22Rv1 (cell line): ENCODE measurements around the gene RBM6.

Experiments
- H3K27ac ChIP-seq: fragments of 450-650 bp; 2 replicates; pipeline ENCODE4 v1.5.1; 2017
- ZFX ChIP-seq: fragments of 450-650 bp; IDR thresholded peaks from 2 replicates; pipeline ENCODE4 v1.6.1; 2017; ENCODE audit warnings: antibody characterized with exemption, borderline replicate concordance
- TF ChIP-seq, protein P1 (sequence below): fragments of 450-650 bp; IDR thresholded peaks from 2 replicates; pipeline ENCODE4 v1.5.1; 2017; ENCODE audit warnings: mild to moderate bottlenecking

RBM6 gene

DNA sequence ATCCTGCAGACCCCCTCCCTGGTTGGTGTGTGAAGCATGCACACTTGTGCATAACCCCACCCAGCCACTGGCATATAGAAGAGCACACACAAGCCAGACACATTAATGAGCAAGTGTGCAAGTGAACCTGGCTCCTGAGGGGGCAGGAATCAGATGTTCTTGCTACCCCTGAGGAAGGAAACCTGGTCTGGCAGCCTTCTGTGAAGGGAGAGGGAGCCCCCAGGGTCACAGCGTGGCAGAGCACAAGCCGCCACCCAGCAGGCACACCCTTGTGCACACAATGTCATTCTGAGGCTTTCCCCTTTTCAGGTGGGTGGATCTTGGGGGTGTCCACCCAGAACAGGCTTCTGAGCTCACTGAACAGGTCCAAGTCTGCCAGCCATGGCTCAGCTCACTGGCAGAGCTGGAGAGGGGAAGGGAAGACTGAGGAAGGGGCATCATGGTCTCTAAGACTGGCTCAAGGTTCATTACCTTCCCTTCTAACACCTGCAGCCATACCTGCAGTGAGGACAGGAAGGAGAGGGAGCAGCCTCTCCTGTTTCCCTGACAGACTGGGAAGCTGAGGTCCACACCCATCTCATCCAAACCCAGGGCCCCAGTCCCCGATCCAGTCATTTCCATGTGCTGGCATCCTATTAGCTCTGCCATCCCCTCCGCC lies 183.6 kb downstream of the RBM6 start:
- no peak overlapping the region for H3K27ac ChIP-seq
- TF ChIP-seq ZFX: no peak
- TF ChIP-seq, protein P1, sequence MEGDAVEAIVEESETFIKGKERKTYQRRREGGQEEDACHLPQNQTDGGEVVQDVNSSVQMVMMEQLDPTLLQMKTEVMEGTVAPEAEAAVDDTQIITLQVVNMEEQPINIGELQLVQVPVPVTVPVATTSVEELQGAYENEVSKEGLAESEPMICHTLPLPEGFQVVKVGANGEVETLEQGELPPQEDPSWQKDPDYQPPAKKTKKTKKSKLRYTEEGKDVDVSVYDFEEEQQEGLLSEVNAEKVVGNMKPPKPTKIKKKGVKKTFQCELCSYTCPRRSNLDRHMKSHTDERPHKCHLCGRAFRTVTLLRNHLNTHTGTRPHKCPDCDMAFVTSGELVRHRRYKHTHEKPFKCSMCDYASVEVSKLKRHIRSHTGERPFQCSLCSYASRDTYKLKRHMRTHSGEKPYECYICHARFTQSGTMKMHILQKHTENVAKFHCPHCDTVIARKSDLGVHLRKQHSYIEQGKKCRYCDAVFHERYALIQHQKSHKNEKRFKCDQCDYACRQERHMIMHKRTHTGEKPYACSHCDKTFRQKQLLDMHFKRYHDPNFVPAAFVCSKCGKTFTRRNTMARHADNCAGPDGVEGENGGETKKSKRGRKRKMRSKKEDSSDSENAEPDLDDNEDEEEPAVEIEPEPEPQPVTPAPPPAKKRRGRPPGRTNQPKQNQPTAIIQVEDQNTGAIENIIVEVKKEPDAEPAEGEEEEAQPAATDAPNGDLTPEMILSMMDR: no peak

GRCh38 chr3:50124052-50124799 lies 184.3 kb downstream of the RBM6 start:
- H3K27ac ChIP-seq: no peak overlapping the region
- TF ChIP-seq, protein P1: no peak
- TF ChIP-seq ZFX: no peak

GRCh38 chr3:50124800-50125178 lies 184.8 kb downstream of the RBM6 start:
- no peak overlapping the region for H3K27ac ChIP-seq
- TF ChIP-seq, protein P1: no peak
- no peak for TF ChIP-seq ZFX

DNA sequence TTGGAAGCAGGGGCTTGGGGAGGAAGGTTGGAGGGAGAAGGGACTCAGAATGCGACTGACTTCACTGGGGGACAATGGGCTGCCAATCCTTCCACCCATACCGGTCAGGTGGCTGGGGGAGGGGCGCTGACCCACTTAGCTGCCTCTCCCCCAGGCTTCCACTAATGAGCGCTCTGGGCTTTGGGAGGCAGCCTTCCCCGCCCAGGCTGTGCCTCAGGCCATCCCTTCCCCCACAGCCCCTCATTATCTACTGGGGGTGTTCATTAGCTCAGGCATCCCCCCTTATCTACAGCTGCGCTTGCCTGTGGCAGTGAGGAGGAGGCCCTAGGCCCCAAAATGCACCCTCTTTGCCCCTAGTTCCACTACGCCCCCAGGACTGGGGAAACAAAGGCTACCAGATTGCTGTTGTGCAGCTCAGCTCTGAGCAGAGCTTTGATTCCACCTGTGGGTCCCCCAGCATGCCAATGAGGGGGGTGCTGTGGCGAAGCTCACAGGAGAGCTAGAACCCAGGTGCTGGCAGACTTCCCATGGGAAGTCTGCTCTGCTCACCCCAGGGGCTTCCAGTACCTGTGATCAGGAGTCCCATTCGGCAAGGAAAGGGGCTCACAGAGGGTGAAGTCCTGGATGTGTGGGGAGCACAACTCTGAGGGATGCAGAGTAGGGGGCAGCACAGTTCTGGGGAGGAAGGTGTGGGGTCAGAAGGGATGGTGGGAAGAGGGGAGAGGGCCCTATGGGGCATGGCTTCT lies 185.8 kb downstream of the RBM6 start:
- H3K27ac ChIP-seq: no peak overlapping the region
- TF ChIP-seq, protein P1: no peak
- no peak for TF ChIP-seq ZFX

DNA sequence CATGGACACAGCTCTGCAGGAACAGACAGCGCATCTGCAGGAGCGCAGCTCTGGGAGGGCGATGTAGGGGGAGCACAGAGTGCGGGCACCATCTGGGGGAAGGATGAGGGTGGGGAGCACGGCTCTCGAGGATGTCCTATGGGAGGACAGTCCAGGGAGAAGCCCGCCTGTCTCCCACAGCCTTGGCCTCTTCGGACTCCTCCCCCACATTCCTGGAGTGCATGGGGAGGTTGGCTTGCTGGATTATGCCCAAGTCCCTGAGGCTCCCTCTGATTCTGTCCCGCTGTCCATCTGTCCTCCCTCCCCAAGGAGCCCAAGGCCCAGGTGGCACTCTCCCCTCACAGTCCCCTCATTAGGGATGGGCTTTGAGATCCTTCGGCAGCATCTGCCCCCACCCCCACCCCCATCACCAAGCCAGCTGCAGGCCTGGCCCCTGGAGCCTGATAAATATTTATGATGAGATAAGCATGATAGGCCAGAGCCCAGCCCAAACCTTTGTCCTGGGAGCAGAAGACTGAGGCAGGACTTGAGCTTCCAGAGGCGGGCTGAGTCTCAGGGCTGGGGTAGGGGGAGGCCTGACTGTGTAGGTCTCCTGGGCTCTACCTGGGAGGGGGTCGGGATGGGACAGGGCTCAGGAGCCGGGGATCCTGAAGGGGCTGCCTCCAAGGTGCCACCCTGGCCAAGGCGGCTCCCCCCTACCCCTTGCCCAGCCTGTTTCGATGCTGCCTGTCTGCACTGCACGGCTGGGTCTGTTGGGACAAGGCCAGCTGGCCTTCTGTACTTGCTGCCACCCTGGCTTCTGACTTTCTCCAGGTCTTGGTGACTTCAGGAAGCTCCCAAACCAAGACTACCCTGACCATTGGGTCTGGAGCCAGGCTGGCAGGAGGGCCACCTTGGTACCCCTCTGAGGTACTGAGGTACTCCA lies 186.6 kb downstream of the RBM6 start:
- TF ChIP-seq ZFX: no peak
- TF ChIP-seq, protein P1: no peak
- no peak overlapping the region for H3K27ac ChIP-seq
